Peyer's patch (tissue), 4 donors: Measurements from ENCODE around the gene C19orf47.

Experiments used
- POLR2A ChIP-seq, 2 donors: fragments of 450-650 bp; IDR thresholded peaks; one replicate each; pipeline ENCODE4 v1.5.1; 2017; ENCODE audit warnings: antibody characterized with exemption in 2 of 2, mild to moderate bottlenecking in 2 of 2, moderate library complexity in 2 of 2
- TF ChIP-seq, protein P1 (sequence below), 6 experiments: fragments of 450-650 bp in 4 of 6; fragments of 200-600 bp in 2 of 6; sonication (generic) in 1 of 6; IDR thresholded peaks; one replicate each; pipeline ENCODE4 v1.5.1; 2017 to 2019; ENCODE audit warnings: antibody characterized with exemption in 6 of 6, mild to moderate bottlenecking in 3 of 6, moderate library complexity in 1 of 6

DNA sequence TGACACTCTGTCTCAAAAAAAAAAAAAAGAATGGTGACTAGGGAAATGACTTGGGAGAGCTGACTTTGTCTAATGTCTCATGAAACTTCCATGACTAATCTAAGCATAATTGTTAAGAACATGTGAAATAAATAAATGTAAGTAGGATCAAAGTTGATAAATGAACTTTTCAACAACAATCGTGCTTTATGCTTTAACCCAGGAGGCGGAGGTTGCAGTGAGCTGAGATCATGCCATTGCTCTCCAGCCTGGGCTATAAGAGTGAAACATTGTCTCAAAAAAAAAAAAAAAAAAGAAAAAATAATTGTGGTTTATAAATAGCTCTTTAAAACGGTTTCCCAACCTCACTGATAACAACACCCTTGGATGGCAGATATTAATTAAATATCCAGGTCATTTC, 50.2 kb downstream of the C19orf47 start:
- TF ChIP-seq, protein P1, sequence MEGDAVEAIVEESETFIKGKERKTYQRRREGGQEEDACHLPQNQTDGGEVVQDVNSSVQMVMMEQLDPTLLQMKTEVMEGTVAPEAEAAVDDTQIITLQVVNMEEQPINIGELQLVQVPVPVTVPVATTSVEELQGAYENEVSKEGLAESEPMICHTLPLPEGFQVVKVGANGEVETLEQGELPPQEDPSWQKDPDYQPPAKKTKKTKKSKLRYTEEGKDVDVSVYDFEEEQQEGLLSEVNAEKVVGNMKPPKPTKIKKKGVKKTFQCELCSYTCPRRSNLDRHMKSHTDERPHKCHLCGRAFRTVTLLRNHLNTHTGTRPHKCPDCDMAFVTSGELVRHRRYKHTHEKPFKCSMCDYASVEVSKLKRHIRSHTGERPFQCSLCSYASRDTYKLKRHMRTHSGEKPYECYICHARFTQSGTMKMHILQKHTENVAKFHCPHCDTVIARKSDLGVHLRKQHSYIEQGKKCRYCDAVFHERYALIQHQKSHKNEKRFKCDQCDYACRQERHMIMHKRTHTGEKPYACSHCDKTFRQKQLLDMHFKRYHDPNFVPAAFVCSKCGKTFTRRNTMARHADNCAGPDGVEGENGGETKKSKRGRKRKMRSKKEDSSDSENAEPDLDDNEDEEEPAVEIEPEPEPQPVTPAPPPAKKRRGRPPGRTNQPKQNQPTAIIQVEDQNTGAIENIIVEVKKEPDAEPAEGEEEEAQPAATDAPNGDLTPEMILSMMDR (IDR thresholded peaks at IDR 0.05): no peak
- TF ChIP-seq POLR2A (IDR thresholded peaks at IDR 0.05): no peak
